IPS-20b (cell line): ENCODE measurements around the gene VCX3B.
"Not testable (repeated sequence)": the region's sequence is repeated elsewhere in the genome, so short reads cannot be mapped to it uniquely, and the experiment has no call there.

Source experiments
- H3K27ac ChIP-seq: one replicate; pipeline ENCODE4 v1.5.1; 2013; ENCODE audit warnings: low read length
- H3K27me3 ChIP-seq: 2 replicates; pipeline ENCODE4 v1.6.1; 2013; ENCODE audit warnings: mild to moderate bottlenecking, low read length, inconsistent platforms; ENCODE audit not compliant: insufficient read depth
- H3K36me3 ChIP-seq: 2 replicates; pipeline ENCODE4 v1.6.1; 2013; ENCODE audit warnings: low read depth, mild to moderate bottlenecking, inconsistent platforms, low read length, moderate library complexity; ENCODE audit not compliant: insufficient read depth
- H3K4me1 ChIP-seq: 2 replicates; pipeline ENCODE4 v1.6.1; 2013; ENCODE audit warnings: mild to moderate bottlenecking, control low read depth, inconsistent platforms, low read length, moderate library complexity; ENCODE audit not compliant: insufficient read depth
- H3K4me3 ChIP-seq: 2 replicates; pipeline ENCODE4 v1.5.1; 2013; ENCODE audit warnings: mild to moderate bottlenecking, low read length, inconsistent platforms
- H3K9ac ChIP-seq: 2 replicates; pipeline ENCODE4 v1.6.1; 2013; ENCODE audit warnings: low read depth, mild to moderate bottlenecking, inconsistent platforms, low read length, moderate library complexity
- H3K9me3 ChIP-seq: 2 replicates; pipeline ENCODE4 v1.6.1; 2013; ENCODE audit warnings: mild to moderate bottlenecking, low read depth, low read length, inconsistent platforms; ENCODE audit not compliant: insufficient read depth

VCX3B gene

DNA sequence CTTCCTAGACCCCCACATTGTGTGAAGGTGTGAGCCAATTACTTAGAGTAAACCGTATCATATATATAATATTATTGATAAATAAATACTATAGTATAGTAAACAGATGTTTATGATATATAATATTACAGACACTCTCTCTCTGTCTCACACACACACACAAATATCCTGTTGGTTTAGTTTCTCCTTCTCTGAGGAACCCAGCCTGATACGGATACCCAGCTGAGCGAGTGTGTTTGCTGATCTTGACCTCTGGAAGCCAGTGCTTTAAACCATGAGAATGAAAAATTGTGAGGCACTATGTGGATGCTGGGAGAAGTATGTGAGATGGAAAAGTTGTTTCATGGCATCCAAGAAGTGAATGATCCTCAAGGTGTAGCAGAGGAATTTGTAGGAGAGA is at the start of gene VCX3B:
TSS of gene VCX3B (plus strand) at position 301 of the 400 bp plus-strand sequence. CDS start 621 bp downstream, outside the sequence.
- not testable (repeated sequence) for H3K36me3 ChIP-seq, H3K27me3 ChIP-seq, H3K4me1 ChIP-seq, H3K9me3 ChIP-seq, H3K4me3 ChIP-seq, H3K9ac ChIP-seq, H3K27ac ChIP-seq

DNA sequence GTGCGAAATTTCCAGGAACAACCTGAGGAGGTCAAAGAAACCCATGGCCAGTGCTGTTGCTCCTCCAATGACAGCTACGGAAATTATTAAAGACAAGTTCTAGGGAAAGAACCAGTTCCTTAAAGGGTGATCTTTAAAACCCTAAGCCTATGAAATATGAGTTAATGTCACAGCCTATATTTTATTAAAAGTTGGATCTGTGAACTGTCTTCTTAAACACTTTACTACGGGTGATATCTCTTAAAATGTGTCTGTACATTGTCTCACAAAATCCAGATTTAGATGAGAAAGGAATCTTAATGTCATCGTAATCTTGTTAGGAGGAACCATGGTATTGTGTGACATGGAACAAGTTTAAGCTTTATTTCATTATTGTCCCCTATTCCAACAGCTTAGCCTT is 46.3 kb upstream of the VCX3B start:
- no peak overlapping the region for H3K27ac ChIP-seq
- no peaks in the 10 kb centered on the region for H3K9me3 ChIP-seq
- no peak overlapping the region for H3K4me3 ChIP-seq
- no peaks in the 10 kb centered on the region for H3K27me3 ChIP-seq
- H3K36me3 ChIP-seq, result no peaks in the 10 kb centered on the region
- H3K4me1 ChIP-seq, result no peaks in the 10 kb centered on the region
- no peak overlapping the region for H3K9ac ChIP-seq

DNA sequence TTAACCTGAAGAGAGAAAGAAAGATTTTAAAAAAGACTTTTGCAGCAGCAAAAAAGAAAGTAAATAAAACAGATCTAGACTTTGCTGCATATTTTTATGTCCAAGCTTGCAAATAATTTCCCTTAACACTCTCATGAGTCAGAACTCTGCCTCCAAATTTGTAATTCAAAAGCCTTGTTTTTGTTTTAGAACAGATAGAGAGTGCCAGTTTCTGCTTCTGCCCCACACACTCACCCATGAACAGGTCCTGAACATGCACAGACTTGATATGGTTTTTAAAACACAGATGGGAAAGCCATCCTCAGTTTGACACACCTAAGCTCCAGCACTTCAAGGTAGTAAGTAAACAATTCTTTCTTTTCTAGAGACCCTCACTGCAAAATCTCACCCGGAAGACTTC is 39.7 kb upstream of the VCX3B start:
- Histone ChIP-seq H3K4me3 (no peak overlapping the region), H3K9ac (no peak overlapping the region), H3K9me3 (no peaks in the 10 kb centered on the region), H3K36me3 (no peaks in the 10 kb centered on the region), H3K4me1 (no peaks in the 10 kb centered on the region), H3K27ac (no peak overlapping the region), H3K27me3 (no peaks in the 10 kb centered on the region)

- Histone ChIP-seq H3K9me3 (no peaks in the 10 kb centered on the region), H3K9ac (no peak overlapping the region), H3K27ac (no peak overlapping the region), H3K4me3 (no peak overlapping the region), H3K36me3 (no peaks in the 10 kb centered on the region), H3K4me1 (no peaks in the 10 kb centered on the region), H3K27me3 (no peaks in the 10 kb centered on the region)
These were observed 34.9 kb upstream of the VCX3B start for GRCh38 chrX:8429692-8430249.

GRCh38 chrX:8430444-8430843 is 34.2 kb upstream of the VCX3B start:
- H3K9me3 ChIP-seq, result no peaks in the 10 kb centered on the region
- H3K27ac ChIP-seq, result no peak overlapping the region
- H3K4me3 ChIP-seq, result no peak overlapping the region
- no peak overlapping the region for H3K9ac ChIP-seq
- H3K27me3 ChIP-seq, result no peaks in the 10 kb centered on the region
- no peaks in the 10 kb centered on the region for H3K4me1 ChIP-seq
- no peaks in the 10 kb centered on the region for H3K36me3 ChIP-seq

DNA sequence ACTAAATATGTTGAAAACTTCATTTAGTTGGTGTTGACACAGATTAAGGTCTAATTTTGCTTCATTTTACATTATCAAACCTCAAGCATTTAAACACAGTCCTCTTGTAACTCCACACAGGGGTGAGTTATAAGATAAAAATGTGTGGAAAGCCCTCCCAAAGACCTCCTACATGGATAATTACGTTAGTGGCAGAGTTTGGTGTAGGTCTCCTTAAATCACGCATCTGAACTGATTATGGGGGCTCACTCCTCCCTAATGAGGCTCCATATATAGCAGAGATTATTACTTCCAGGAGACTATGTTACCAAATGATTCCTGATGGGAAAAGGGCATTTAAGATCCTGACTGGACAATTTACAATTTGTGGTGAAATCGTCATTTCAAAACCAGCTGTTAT is 32.2 kb upstream of the VCX3B start:
- Histone ChIP-seq H3K4me1 (no peaks in the 10 kb centered on the region), H3K9ac (no peak overlapping the region), H3K27me3 (no peaks in the 10 kb centered on the region), H3K9me3 (no peaks in the 10 kb centered on the region), H3K27ac (no peak overlapping the region), H3K4me3 (no peak overlapping the region), H3K36me3 (no peaks in the 10 kb centered on the region)

GRCh38 chrX:8433109-8434062 is 31.2 kb upstream of the VCX3B start:
- no peak overlapping the region for H3K27ac ChIP-seq
- H3K9ac ChIP-seq, result no peak overlapping the region
- H3K27me3 ChIP-seq, result no peaks in the 10 kb centered on the region
- no peaks in the 10 kb centered on the region for H3K4me1 ChIP-seq
- no peaks in the 10 kb centered on the region for H3K36me3 ChIP-seq
- no peak overlapping the region for H3K4me3 ChIP-seq
- no peaks in the 10 kb centered on the region for H3K9me3 ChIP-seq

DNA sequence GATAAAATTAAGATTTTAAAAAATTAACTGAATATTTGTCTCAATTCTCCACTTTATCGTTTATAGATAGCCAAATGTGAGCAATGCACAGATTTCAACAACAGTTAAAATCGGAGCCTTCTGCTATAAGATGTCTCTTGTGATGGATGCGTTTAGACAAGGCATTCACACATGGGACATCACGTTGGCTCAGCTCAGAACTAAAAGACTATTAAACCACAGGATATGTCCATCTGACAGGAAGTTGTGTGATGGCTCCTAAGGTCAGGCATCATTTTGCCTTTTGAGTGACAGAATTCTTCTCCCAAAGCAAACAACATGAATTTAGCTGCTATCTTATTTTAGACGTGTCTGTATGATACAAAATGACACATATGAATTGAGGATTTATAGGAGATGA is 17.3 kb upstream of the VCX3B start:
- no peaks in the 10 kb centered on the region for H3K27me3 ChIP-seq
- no peaks in the 10 kb centered on the region for H3K9me3 ChIP-seq
- H3K4me1 ChIP-seq, result no peaks in the 10 kb centered on the region
- H3K36me3 ChIP-seq, result no peaks in the 10 kb centered on the region
- H3K9ac ChIP-seq, result no peak overlapping the region
- no peak overlapping the region for H3K27ac ChIP-seq
- no peak overlapping the region for H3K4me3 ChIP-seq

- H3K4me3 ChIP-seq, H3K36me3 ChIP-seq, H3K9me3 ChIP-seq, H3K4me1 ChIP-seq, H3K9ac ChIP-seq, H3K27me3 ChIP-seq, H3K27ac ChIP-seq: not testable (repeated sequence)
These were observed 12.3 kb upstream of the VCX3B start for GRCh38 chrX:8452343-8452742.

DNA sequence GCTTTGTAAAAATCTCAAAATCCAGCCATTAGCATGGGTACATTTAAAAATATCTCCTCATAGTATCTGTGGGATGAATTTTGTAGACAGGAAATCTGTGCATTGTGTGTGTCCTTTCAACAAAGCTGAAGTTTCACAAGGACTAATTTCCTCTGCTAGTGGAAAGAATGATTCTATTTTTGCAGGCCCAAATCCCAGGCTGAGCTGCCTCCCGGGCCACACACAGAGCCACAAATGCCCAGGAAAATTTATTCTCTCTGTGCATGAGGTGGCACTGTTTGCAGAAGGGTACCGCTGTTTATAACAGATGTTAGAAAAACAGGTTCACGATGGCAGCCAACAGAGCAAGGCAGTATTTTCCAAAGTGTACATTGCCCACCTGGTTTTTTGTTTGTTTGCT is 11.0 kb upstream of the VCX3B start:
- Histone ChIP-seq H3K9ac (no peak overlapping the region), H3K36me3 (no peaks in the 10 kb centered on the region), H3K27me3 (no peaks in the 10 kb centered on the region), H3K4me3 (no peak overlapping the region), H3K4me1 (no peaks in the 10 kb centered on the region), H3K27ac (no peak overlapping the region), H3K9me3 (no peaks in the 10 kb centered on the region)

GRCh38 chrX:8455557-8455956 is 9.1 kb upstream of the VCX3B start:
- H3K36me3 ChIP-seq, result no peaks in the 10 kb centered on the region
- no peaks in the 10 kb centered on the region for H3K4me1 ChIP-seq
- H3K27ac ChIP-seq, result no peak overlapping the region
- no peaks in the 10 kb centered on the region for H3K9me3 ChIP-seq
- H3K9ac ChIP-seq, result no peak overlapping the region
- no peaks in the 10 kb centered on the region for H3K27me3 ChIP-seq
- H3K4me3 ChIP-seq, result no peak overlapping the region

DNA sequence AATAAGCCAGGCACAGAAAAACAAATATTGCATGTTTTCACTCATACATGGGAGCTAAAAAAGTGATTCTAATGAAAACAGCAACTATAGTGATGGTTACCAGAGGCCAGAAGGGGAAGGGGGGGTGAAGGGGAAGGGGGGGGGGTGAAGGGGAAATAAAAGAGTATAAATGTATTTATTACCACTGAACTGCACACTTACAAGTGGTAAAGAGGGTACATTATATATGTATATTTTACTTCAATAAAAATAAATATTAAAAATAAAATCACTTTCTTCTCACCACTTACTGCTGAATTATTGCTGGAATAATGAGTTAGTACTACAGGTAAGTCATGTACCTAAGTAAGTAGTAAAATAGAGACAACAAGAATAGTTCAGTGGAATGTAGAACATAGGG is 2.1 kb upstream of the VCX3B start:
- H3K27me3 ChIP-seq, result no peaks in the 10 kb centered on the region
- H3K4me1 ChIP-seq, result no peaks in the 10 kb centered on the region
- no peak overlapping the region for H3K9ac ChIP-seq
- H3K4me3 ChIP-seq, result no peak overlapping the region
- H3K9me3 ChIP-seq, result no peaks in the 10 kb centered on the region
- H3K27ac ChIP-seq, result no peak overlapping the region
- no peaks in the 10 kb centered on the region for H3K36me3 ChIP-seq
